ENCODE data around the gene DLX2. TPM values are rescaled to one million over a fixed set of nuclear protein-coding genes. Genes with fewer than 3 reads are reported as not detected.

The DLX2 gene
- total and polyA plus RNA-seq, 2 of the 13 experiments (the other 11 are each of a cell fraction or from before 2014, with no cell fraction given), result 0.07 to 0.15 TPM

DNA sequence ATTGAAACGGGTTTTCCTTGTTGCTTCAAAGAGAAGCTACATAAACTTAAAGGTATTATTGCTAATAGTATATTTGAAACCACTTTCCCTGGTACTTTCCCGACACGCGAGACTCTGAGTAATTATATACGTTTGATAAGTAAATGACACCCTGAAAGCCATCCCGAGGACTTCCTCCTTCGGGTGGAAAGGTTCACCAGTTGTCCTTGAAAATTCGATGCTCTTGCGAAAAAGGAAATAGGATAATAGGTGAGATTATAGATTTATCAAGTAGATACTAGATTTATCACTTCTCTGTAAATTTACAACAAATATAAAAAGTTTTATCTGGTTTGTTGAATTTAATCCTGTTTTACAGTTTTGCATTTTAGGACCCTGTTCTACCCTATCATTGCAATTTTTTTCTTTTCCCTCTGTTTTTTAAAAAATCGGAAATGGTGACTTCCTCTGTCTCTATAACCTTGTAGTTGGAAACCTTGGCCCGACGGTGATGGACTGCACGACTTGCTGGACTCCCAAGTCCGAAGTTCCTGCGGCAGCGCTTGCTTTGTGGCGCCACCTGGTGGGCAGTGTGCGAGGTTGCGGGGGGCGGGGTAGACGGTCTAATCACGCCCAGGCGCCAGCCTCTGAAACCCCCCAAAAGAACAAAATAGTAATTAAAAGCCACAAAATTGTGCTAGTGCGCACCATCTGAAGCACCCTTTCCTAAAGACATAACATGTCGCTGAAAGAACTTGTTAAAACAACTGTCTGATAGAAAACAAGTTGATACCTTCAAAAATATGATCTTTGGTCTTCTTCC, 972 bp upstream of the DLX2 start (continued):
- TF ChIP-seq MXD4 (CRISPR knock-in tag; IDR thresholded peaks at IDR 0.05) (peak; percentile 47; the same call in 1 of the 2 replicates), ARID2 (CRISPR knock-in tag; IDR thresholded peaks at IDR 0.05; ENCODE audit: borderline replicate concordance) (no peak), ZFP90 (CRISPR knock-in tag; IDR thresholded peaks at IDR 0.05; ENCODE audit: borderline replicate concordance) (no peak), TCF7 (IDR thresholded peaks at IDR 0.05; ENCODE audit: low read depth) (no peak), ZNF317 (CRISPR knock-in tag; IDR thresholded peaks at IDR 0.05) (no peak), MXD3 (CRISPR knock-in tag; IDR thresholded peaks at IDR 0.05) (peak; percentile 76; the same call in 1 of the 2 replicates), HDAC1 (CRISPR knock-in tag; IDR thresholded peaks at IDR 0.05) (no peak; the same call in 1 of the 2 replicates), SP140L (CRISPR knock-in tag; IDR thresholded peaks at IDR 0.05; ENCODE audit: borderline replicate concordance) (no peak), SMAD1 (CRISPR knock-in tag; IDR thresholded peaks at IDR 0.05; ENCODE audit: borderline replicate concordance, low read depth) (no peak), HDAC6 (IDR thresholded peaks at IDR 0.05; ENCODE audit: low read depth, low read length) (no peak), SIX4 (CRISPR knock-in tag; IDR thresholded peaks at IDR 0.05) (no peak)
- TF ChIP-seq, protein P1, sequence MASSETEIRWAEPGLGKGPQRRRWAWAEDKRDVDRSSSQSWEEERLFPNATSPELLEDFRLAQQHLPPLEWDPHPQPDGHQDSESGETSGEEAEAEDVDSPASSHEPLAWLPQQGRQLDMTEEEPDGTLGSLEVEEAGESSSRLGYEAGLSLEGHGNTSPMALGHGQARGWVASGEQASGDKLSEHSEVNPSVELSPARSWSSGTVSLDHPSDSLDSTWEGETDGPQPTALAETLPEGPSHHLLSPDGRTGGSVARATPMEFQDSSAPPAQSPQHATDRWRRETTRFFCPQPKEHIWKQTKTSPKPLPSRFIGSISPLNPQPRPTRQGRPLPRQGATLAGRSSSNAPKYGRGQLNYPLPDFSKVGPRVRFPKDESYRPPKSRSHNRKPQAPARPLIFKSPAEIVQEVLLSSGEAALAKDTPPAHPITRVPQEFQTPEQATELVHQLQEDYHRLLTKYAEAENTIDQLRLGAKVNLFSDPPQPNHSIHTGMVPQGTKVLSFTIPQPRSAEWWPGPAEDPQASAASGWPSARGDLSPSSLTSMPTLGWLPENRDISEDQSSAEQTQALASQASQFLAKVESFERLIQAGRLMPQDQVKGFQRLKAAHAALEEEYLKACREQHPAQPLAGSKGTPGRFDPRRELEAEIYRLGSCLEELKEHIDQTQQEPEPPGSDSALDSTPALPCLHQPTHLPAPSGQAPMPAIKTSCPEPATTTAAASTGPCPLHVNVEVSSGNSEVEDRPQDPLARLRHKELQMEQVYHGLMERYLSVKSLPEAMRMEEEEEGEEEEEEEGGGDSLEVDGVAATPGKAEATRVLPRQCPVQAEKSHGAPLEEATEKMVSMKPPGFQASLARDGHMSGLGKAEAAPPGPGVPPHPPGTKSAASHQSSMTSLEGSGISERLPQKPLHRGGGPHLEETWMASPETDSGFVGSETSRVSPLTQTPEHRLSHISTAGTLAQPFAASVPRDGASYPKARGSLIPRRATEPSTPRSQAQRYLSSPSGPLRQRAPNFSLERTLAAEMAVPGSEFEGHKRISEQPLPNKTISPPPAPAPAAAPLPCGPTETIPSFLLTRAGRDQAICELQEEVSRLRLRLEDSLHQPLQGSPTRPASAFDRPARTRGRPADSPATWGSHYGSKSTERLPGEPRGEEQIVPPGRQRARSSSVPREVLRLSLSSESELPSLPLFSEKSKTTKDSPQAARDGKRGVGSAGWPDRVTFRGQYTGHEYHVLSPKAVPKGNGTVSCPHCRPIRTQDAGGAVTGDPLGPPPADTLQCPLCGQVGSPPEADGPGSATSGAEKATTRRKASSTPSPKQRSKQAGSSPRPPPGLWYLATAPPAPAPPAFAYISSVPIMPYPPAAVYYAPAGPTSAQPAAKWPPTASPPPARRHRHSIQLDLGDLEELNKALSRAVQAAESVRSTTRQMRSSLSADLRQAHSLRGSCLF (CRISPR knock-in tag; IDR thresholded peaks at IDR 0.05; ENCODE audit: borderline replicate concordance), result no peak
- TF ChIP-seq, protein P2, sequence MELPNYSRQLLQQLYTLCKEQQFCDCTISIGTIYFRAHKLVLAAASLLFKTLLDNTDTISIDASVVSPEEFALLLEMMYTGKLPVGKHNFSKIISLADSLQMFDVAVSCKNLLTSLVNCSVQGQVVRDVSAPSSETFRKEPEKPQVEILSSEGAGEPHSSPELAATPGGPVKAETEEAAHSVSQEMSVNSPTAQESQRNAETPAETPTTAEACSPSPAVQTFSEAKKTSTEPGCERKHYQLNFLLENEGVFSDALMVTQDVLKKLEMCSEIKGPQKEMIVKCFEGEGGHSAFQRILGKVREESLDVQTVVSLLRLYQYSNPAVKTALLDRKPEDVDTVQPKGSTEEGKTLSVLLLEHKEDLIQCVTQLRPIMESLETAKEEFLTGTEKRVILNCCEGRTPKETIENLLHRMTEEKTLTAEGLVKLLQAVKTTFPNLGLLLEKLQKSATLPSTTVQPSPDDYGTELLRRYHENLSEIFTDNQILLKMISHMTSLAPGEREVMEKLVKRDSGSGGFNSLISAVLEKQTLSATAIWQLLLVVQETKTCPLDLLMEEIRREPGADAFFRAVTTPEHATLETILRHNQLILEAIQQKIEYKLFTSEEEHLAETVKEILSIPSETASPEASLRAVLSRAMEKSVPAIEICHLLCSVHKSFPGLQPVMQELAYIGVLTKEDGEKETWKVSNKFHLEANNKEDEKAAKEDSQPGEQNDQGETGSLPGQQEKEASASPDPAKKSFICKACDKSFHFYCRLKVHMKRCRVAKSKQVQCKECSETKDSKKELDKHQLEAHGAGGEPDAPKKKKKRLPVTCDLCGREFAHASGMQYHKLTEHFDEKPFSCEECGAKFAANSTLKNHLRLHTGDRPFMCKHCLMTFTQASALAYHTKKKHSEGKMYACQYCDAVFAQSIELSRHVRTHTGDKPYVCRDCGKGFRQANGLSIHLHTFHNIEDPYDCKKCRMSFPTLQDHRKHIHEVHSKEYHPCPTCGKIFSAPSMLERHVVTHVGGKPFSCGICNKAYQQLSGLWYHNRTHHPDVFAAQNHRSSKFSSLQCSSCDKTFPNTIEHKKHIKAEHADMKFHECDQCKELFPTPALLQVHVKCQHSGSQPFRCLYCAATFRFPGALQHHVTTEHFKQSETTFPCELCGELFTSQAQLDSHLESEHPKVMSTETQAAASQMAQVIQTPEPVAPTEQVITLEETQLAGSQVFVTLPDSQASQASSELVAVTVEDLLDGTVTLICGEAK (IDR thresholded peaks at IDR 0.05), result no peak
- TF ChIP-seq, protein P2 (CRISPR knock-in tag; IDR thresholded peaks at IDR 0.05), result no peak
